Mononuclear cell (primary cell): Measurements from ENCODE around the gene MEIOSIN. TPM values are rescaled to one million over a fixed set of nuclear protein-coding genes. Genes with fewer than 3 reads are reported as not detected.
"Not testable (repeated sequence)": the region's sequence is repeated elsewhere in the genome, so short reads cannot be mapped to it uniquely, and the experiment has no call there.

ENCODE experiments used
- H3K27me3 ChIP-seq: 2 replicates; pipeline ENCODE4 v1.6.0; 2011; ENCODE audit warnings: low read length, control low read depth; ENCODE audit not compliant: insufficient read depth
- H3K4me1 ChIP-seq: 2 replicates; pipeline ENCODE4 v1.5.1; 2011; ENCODE audit warnings: mild to moderate bottlenecking, low read length, control low read depth; ENCODE audit not compliant: insufficient read depth
- H3K4me3 ChIP-seq: 2 replicates; pipeline ENCODE4 v1.5.1; 2011; ENCODE audit warnings: mild to moderate bottlenecking, low read length, moderate library complexity
- H3K9me3 ChIP-seq: 2 replicates; pipeline ENCODE4 v1.5.1; 2011; ENCODE audit warnings: low read depth, mild to moderate bottlenecking, control low read depth, low read length
- total RNA-seq: library from RNA; depleted of rRNA; stranded (reverse); fragments of >200 nt; gene quantifications from one replicate; pipeline ENCODE4 v1.2.3, GENCODE V29; 2012

The MEIOSIN gene
- total RNA-seq: not detected

GRCh38 chr19:45733160-45733810, at the start of gene MEIOSIN:
MEIOSIN (plus strand) TSS chr19:45733439; CDS start chr19:45735377, 1,938 bp downstream.
- Histone ChIP-seq H3K9me3 (no peaks in the 10 kb centered on the region), H3K4me3 (no peak within 1 kb of the TSS), H3K4me1 (peaks cover 17% of the 10 kb centered on the region), H3K27me3 (no peaks in the 10 kb centered on the region)

- H3K9me3 ChIP-seq, H3K4me3 ChIP-seq, H3K27me3 ChIP-seq: not testable (repeated sequence)
- H3K4me1 ChIP-seq: peaks cover 14% of the 10 kb centered on the region
Measured at GRCh38 chr19:45685045-45685444, 48.2 kb upstream of the MEIOSIN start.

- Histone ChIP-seq H3K4me1 (peaks cover 12% of the 10 kb centered on the region), H3K27me3 (no peaks in the 10 kb centered on the region), H3K4me3 (no peak overlapping the region), H3K9me3 (no peaks in the 10 kb centered on the region)
Measured at GRCh38 chr19:45687599-45687998, 45.6 kb upstream of the MEIOSIN start.

- no peaks in the 10 kb centered on the region for H3K27me3 ChIP-seq
- peaks cover 22% of the 10 kb centered on the region for H3K4me1 ChIP-seq
- H3K9me3 ChIP-seq: no peaks in the 10 kb centered on the region
- H3K4me3 ChIP-seq: peak within 1 kb of the TSS; percentile 67
Measured at GRCh38 chr19:45691516-45692186, 41.6 kb upstream of the MEIOSIN start, which contains the start of gene SNRPD2. SNRPD2 (minus strand) TSS chr19:45691953; CDS start chr19:45691888, 65 bp downstream.

- Histone ChIP-seq H3K4me1 (peaks cover 22% of the 10 kb centered on the region), H3K27me3 (no peaks in the 10 kb centered on the region), H3K9me3 (no peaks in the 10 kb centered on the region), H3K4me3 (peak within 1 kb of the TSS; percentile 67)
Measured at GRCh38 chr19:45692187-45693105, 40.8 kb upstream of the MEIOSIN start, which contains the start of gene QPCTL. QPCTL (plus strand) TSS chr19:45692666; CDS start chr19:45692704, 38 bp downstream.

- H3K9me3 ChIP-seq: no peaks in the 10 kb centered on the region
- no peaks in the 10 kb centered on the region for H3K27me3 ChIP-seq
- H3K4me1 ChIP-seq: peaks cover 22% of the 10 kb centered on the region
- H3K4me3 ChIP-seq: peak overlapping the region; percentile 67
Measured at GRCh38 chr19:45693106-45693788, 40.0 kb upstream of the MEIOSIN start.

- Histone ChIP-seq H3K9me3 (no peaks in the 10 kb centered on the region), H3K4me1 (no peaks in the 10 kb centered on the region), H3K27me3 (no peaks in the 10 kb centered on the region), H3K4me3 (no peak overlapping the region)
Measured at GRCh38 chr19:45701676-45702075, 31.6 kb upstream of the MEIOSIN start.

GRCh38 chr19:45705115-45705514, 28.1 kb upstream of the MEIOSIN start:
- Histone ChIP-seq H3K27me3 (no peaks in the 10 kb centered on the region), H3K9me3 (no peaks in the 10 kb centered on the region), H3K4me3 (no peak overlapping the region), H3K4me1 (no peaks in the 10 kb centered on the region)

GRCh38 chr19:45705710-45706415, 27.4 kb upstream of the MEIOSIN start:
- no peaks in the 10 kb centered on the region for H3K4me1 ChIP-seq
- no peaks in the 10 kb centered on the region for H3K9me3 ChIP-seq
- H3K27me3 ChIP-seq: no peaks in the 10 kb centered on the region
- no peak overlapping the region for H3K4me3 ChIP-seq

- Histone ChIP-seq H3K4me1 (no peaks in the 10 kb centered on the region), H3K9me3 (no peaks in the 10 kb centered on the region), H3K27me3 (no peaks in the 10 kb centered on the region), H3K4me3 (no peak overlapping the region)
Measured at GRCh38 chr19:45710356-45711130, 22.7 kb upstream of the MEIOSIN start.

- H3K4me1 ChIP-seq: peaks cover 12% of the 10 kb centered on the region
- no peaks in the 10 kb centered on the region for H3K27me3 ChIP-seq
- H3K9me3 ChIP-seq: no peaks in the 10 kb centered on the region
- no peak overlapping the region for H3K4me3 ChIP-seq
Measured at GRCh38 chr19:45711851-45712698, 21.2 kb upstream of the MEIOSIN start.

- H3K4me1 ChIP-seq: peaks cover 13% of the 10 kb centered on the region
- no peak overlapping the region for H3K4me3 ChIP-seq
- no peaks in the 10 kb centered on the region for H3K27me3 ChIP-seq
- H3K9me3 ChIP-seq: no peaks in the 10 kb centered on the region
Measured at GRCh38 chr19:45712699-45713067, 20.6 kb upstream of the MEIOSIN start.

- Histone ChIP-seq H3K27me3 (no peaks in the 10 kb centered on the region), H3K4me3 (no peak overlapping the region), H3K9me3 (no peaks in the 10 kb centered on the region), H3K4me1 (peaks cover 17% of the 10 kb centered on the region)
Measured at GRCh38 chr19:45713141-45713540, 20.1 kb upstream of the MEIOSIN start.
